ENCODE results near the gene HOMEZ.
"Not testable (repeated sequence)": the region's sequence is repeated elsewhere in the genome, so short reads cannot be mapped to it uniquely, and the experiment has no call there.

HOMEZ gene, protein sequence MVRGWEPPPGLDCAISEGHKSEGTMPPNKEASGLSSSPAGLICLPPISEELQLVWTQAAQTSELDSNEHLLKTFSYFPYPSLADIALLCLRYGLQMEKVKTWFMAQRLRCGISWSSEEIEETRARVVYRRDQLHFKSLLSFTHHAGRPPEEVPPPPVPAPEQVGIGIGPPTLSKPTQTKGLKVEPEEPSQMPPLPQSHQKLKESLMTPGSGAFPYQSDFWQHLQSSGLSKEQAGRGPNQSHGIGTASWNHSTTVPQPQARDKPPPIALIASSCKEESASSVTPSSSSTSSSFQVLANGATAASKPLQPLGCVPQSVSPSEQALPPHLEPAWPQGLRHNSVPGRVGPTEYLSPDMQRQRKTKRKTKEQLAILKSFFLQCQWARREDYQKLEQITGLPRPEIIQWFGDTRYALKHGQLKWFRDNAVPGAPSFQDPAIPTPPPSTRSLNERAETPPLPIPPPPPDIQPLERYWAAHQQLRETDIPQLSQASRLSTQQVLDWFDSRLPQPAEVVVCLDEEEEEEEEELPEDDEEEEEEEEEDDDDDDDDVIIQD

GRCh38 chr14:23286020-23286901, at the start of gene HOMEZ:
Gene HOMEZ (minus strand): TSS chr14:23286132. CDS start chr14:23285952, 180 bp downstream.
- H3K9me3 ChIP-seq (ENCODE audit: low read depth, low read length), result no peaks in the 10 kb centered on the region
- peak within 1 kb of the TSS; percentile 71 for H3K27ac ChIP-seq

DNA sequence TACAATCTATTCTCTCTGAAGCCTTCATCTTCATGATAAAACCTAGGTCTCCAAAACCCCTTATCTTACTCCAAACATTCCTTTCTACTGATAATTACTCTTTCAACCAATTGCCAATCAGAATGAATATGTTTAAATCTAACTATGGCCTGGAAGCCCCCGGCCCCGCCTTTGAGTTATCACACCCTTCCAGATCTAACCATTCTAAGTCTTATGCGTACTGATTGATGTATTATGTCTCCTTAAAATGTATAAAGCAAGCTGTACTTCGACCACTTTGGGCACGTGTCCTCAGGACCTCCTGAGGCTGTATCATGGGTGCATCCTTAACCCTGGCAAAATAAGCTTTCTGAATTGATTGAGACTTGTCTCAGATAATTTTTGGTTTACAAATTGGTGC, 49.7 kb upstream of the HOMEZ start:
- Histone ChIP-seq H3K9ac (ENCODE audit: insufficient read length) (no peak overlapping the region), H3K4me3 (no peak overlapping the region), H3K36me3 (ENCODE audit: insufficient read depth, low read length) (no peaks in the 10 kb centered on the region), H3K9me3 (ENCODE audit: low read depth, low read length) (no peaks in the 10 kb centered on the region), H3K27ac (no peak overlapping the region)
- no peak for TF ChIP-seq FOXP2 (optimal IDR thresholded peaks at IDR 0.05; ENCODE audit: control extremely low read depth, extremely low read length, insufficient read depth)
- no peak for TF ChIP-seq EZH2 (IDR thresholded peaks at IDR 0.05)
- TF ChIP-seq POLR2AphosphoS5 (IDR thresholded peaks at IDR 0.05; ENCODE audit: borderline replicate concordance, low read depth, low read length), result no peak
- no peak for DNase-seq (ENCODE audit: low read depth, low spot score)

More at GRCh38 chr14:23286020-23286901, at the start of gene HOMEZ:
- Histone ChIP-seq H3K36me3 (ENCODE audit: insufficient read depth, low read length) (no peaks in the 10 kb centered on the region), H3K4me3 (peak within 1 kb of the TSS; percentile 98), H3K9ac (ENCODE audit: insufficient read length) (peak within 1 kb of the TSS; percentile 91)
- no peak for TF ChIP-seq EZH2 (IDR thresholded peaks at IDR 0.05)
- TF ChIP-seq FOXP2 (optimal IDR thresholded peaks at IDR 0.05; ENCODE audit: control extremely low read depth, extremely low read length, insufficient read depth), result peak; percentile 4
- peak; percentile 86 for TF ChIP-seq POLR2AphosphoS5 (IDR thresholded peaks at IDR 0.05; ENCODE audit: borderline replicate concordance, low read depth, low read length)
- peak; percentile 82 for DNase-seq (ENCODE audit: low read depth, low spot score)

- no peak overlapping the region for H3K4me3 ChIP-seq
- TF ChIP-seq FOXP2 (optimal IDR thresholded peaks at IDR 0.05; ENCODE audit: control extremely low read depth, extremely low read length, insufficient read depth), result no peak
- TF ChIP-seq EZH2 (IDR thresholded peaks at IDR 0.05), result no peak
- no peak for TF ChIP-seq POLR2AphosphoS5 (IDR thresholded peaks at IDR 0.05; ENCODE audit: borderline replicate concordance, low read depth, low read length)
- H3K9ac ChIP-seq (ENCODE audit: insufficient read length), result no peak overlapping the region
- H3K27ac ChIP-seq, result no peak overlapping the region
- peak; percentile 74 for DNase-seq (ENCODE audit: low read depth, low spot score)
- peaks cover 28% of the 10 kb centered on the region for H3K36me3 ChIP-seq (ENCODE audit: insufficient read depth, low read length)
- H3K9me3 ChIP-seq (ENCODE audit: low read depth, low read length), result no peaks in the 10 kb centered on the region
Observed at GRCh38 chr14:23327947-23328744, 42.2 kb upstream of the HOMEZ start.

GRCh38 chr14:23326491-23327332, 40.8 kb upstream of the HOMEZ start:
- H3K27ac ChIP-seq, result no peak overlapping the region; the same call in 1 of the 2 replicates
- no peaks in the 10 kb centered on the region for H3K9me3 ChIP-seq (ENCODE audit: low read depth, low read length)
- no peak overlapping the region for H3K9ac ChIP-seq (ENCODE audit: insufficient read length)
- peak; percentile 48; the same call in 1 of the 2 replicates for TF ChIP-seq POLR2AphosphoS5 (IDR thresholded peaks at IDR 0.05; ENCODE audit: borderline replicate concordance, low read depth, low read length)
- TF ChIP-seq FOXP2 (optimal IDR thresholded peaks at IDR 0.05; ENCODE audit: control extremely low read depth, extremely low read length, insufficient read depth), result no peak
- no peak for DNase-seq (ENCODE audit: low read depth, low spot score)
- no peak overlapping the region for H3K4me3 ChIP-seq
- peaks cover 38% of the 10 kb centered on the region for H3K36me3 ChIP-seq (ENCODE audit: insufficient read depth, low read length)

- Histone ChIP-seq H3K36me3 (ENCODE audit: insufficient read depth, low read length) (peaks cover 38% of the 10 kb centered on the region), H3K27ac (peak overlapping the region; percentile 46; the same call in 1 of the 2 replicates)
- H3K9me3 ChIP-seq (ENCODE audit: low read depth, low read length); H3K9ac ChIP-seq (ENCODE audit: insufficient read length); H3K4me3 ChIP-seq; DNase-seq (ENCODE audit: low read depth, low spot score): not testable (repeated sequence)
Observed at GRCh38 chr14:23325746-23326145, 39.8 kb upstream of the HOMEZ start.

- no peak overlapping the region for H3K27ac ChIP-seq
- TF ChIP-seq POLR2AphosphoS5 (IDR thresholded peaks at IDR 0.05; ENCODE audit: borderline replicate concordance, low read depth, low read length) (no peak), FOXP2 (optimal IDR thresholded peaks at IDR 0.05; ENCODE audit: control extremely low read depth, extremely low read length, insufficient read depth) (no peak), EZH2 (IDR thresholded peaks at IDR 0.05) (no peak)
Observed at GRCh38 chr14:23324993-23325392, 39.1 kb upstream of the HOMEZ start.

GRCh38 chr14:23324455-23324846, 38.5 kb upstream of the HOMEZ start:
- DNase-seq (ENCODE audit: low read depth, low spot score), result no peak
- no peak overlapping the region for H3K4me3 ChIP-seq
- H3K9ac ChIP-seq (ENCODE audit: insufficient read length), result no peak overlapping the region
- no peaks in the 10 kb centered on the region for H3K9me3 ChIP-seq (ENCODE audit: low read depth, low read length)
- H3K27ac ChIP-seq, result no peak overlapping the region
- TF ChIP-seq EZH2 (IDR thresholded peaks at IDR 0.05), result no peak
- TF ChIP-seq FOXP2 (optimal IDR thresholded peaks at IDR 0.05; ENCODE audit: control extremely low read depth, extremely low read length, insufficient read depth), result no peak
- TF ChIP-seq POLR2AphosphoS5 (IDR thresholded peaks at IDR 0.05; ENCODE audit: borderline replicate concordance, low read depth, low read length), result no peak
- H3K36me3 ChIP-seq (ENCODE audit: insufficient read depth, low read length), result peaks cover 45% of the 10 kb centered on the region

More at GRCh38 chr14:23324993-23325392, 39.1 kb upstream of the HOMEZ start:
- peaks cover 40% of the 10 kb centered on the region for H3K36me3 ChIP-seq (ENCODE audit: insufficient read depth, low read length)
- H3K9ac ChIP-seq (ENCODE audit: insufficient read length), result no peak overlapping the region
- no peak overlapping the region for H3K4me3 ChIP-seq
- DNase-seq (ENCODE audit: low read depth, low spot score), result no peak
- H3K9me3 ChIP-seq (ENCODE audit: low read depth, low read length), result no peaks in the 10 kb centered on the region
